NK-92 (cell line): ENCODE measurements around the gene THSD4.
"Not testable (repeated sequence)": the region's sequence is repeated elsewhere in the genome, so short reads cannot be mapped to it uniquely, and the experiment has no call there.

Source experiments
- DNase-seq: peaks from one replicate; lab custom pipeline; 2025; ENCODE audit not compliant: unreplicated experiment; lab: John Stamatoyannopoulos, UW

Gene THSD4

GRCh38 chr15:71146580-71146982, 31.3 kb downstream of the THSD4 start:
- DNase-seq = no peak

GRCh38 chr15:71148048-71148447, 32.8 kb downstream of the THSD4 start:
- no peak for DNase-seq

- DNase-seq = no peak
Observed at GRCh38 chr15:71149646-71150557, 34.6 kb downstream of the THSD4 start.

- DNase-seq = no peak
Observed at GRCh38 chr15:71151081-71151480, 35.8 kb downstream of the THSD4 start.

- DNase-seq = no peak
Observed at GRCh38 chr15:71152542-71152941, 37.3 kb downstream of the THSD4 start.

GRCh38 chr15:71153823-71154524, 38.7 kb downstream of the THSD4 start:
- DNase-seq = no peak

- no peak for DNase-seq
Observed at GRCh38 chr15:71154607-71155200, 39.4 kb downstream of the THSD4 start.

- no peak for DNase-seq
Observed at GRCh38 chr15:71155534-71155933, 40.3 kb downstream of the THSD4 start.

GRCh38 chr15:71160976-71161375, 45.7 kb downstream of the THSD4 start:
- DNase-seq = no peak

- DNase-seq = no peak
Observed at GRCh38 chr15:71162309-71162708, 47.0 kb downstream of the THSD4 start.

- not testable (repeated sequence) for DNase-seq
Observed at GRCh38 chr15:71164606-71165005, 49.3 kb downstream of the THSD4 start.

- no peak for DNase-seq
Observed at GRCh38 chr15:71167445-71168165, 52.3 kb downstream of the THSD4 start.

- no peak for DNase-seq
Observed at GRCh38 chr15:71168166-71168834, 53.0 kb downstream of the THSD4 start.

- DNase-seq = no peak
Observed at GRCh38 chr15:71170163-71170562, 54.9 kb downstream of the THSD4 start.

- DNase-seq = no peak
Observed at GRCh38 chr15:71171195-71171594, 55.9 kb downstream of the THSD4 start.

GRCh38 chr15:71174360-71174759, 59.1 kb downstream of the THSD4 start:
- DNase-seq = not testable (repeated sequence)

- DNase-seq = no peak
Observed at GRCh38 chr15:71180986-71181853, 65.9 kb downstream of the THSD4 start.

- no peak for DNase-seq
Observed at GRCh38 chr15:71182522-71182921, 67.3 kb downstream of the THSD4 start.

- DNase-seq = no peak
Observed at GRCh38 chr15:71183063-71183462, 67.8 kb downstream of the THSD4 start.

GRCh38 chr15:71185706-71186105, 70.4 kb downstream of the THSD4 start:
- DNase-seq = no peak
